Measurements from ENCODE around the gene ZMIZ1. TPM values are rescaled to one million over a fixed set of nuclear protein-coding genes. Genes with fewer than 3 reads are reported as not detected.

The ZMIZ1 gene
- total RNA-seq, 1 experiment from 2014 or later, result 23.5 TPM

- Mint-ChIP-seq H3K4me3 (ENCODE audit: low read depth, unreplicated experiment) (no peak overlapping the region), H3K9me3 (ENCODE audit: low read depth, unreplicated experiment) (no peaks in the 10 kb centered on the region), H3K27ac (ENCODE audit: unreplicated experiment) (no peak overlapping the region), H3K27me3 (ENCODE audit: unreplicated experiment) (no peaks in the 10 kb centered on the region), H3K36me3 (ENCODE audit: insufficient read depth, unreplicated experiment) (peaks cover 5% of the 10 kb centered on the region), H3K4me1 (ENCODE audit: low read depth, unreplicated experiment) (peaks cover 27% of the 10 kb centered on the region)
- no peak for DNase-seq
- no peak for TF ChIP-seq CTCF (IDR thresholded peaks at IDR 0.05; ENCODE audit: unreplicated experiment)
- intact Hi-C loops (cut with micrococcal nuclease; ENCODE audit: unreplicated experiment), result no loop called here
- CTCF ChIA-PET, result no interaction called here
- no TSS peak for BruUV-seq (replicated peaks)
Observed at GRCh38 chr10:79123547-79123963, 54.8 kb downstream of the ZMIZ1 start.

DNA sequence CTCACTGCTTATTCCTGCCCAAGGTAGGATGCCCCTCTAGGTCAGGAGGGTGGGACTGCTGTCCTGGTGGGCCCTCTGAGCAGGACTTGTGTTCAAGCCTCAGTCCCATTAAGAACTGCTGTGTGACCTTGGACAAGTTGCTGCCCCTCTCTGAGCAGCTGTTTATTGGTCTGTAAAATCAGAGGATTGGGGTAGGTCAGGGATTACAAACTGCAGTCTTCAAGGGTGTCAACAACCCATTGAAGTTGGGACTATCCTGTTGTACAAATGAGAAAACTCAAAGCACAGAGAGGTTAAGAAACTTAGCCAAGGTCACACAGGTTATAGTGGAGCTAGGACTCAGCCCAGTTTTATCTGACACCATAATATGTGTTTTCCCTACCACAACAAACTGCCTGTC is 55.3 kb downstream of the ZMIZ1 start:
- DNase-seq, result no peak
- Mint-ChIP-seq H3K4me3 (ENCODE audit: low read depth, unreplicated experiment) (no peak overlapping the region), H3K27me3 (ENCODE audit: unreplicated experiment) (no peaks in the 10 kb centered on the region), H3K4me1 (ENCODE audit: low read depth, unreplicated experiment) (peaks cover 32% of the 10 kb centered on the region), H3K27ac (ENCODE audit: unreplicated experiment) (no peak overlapping the region), H3K36me3 (ENCODE audit: insufficient read depth, unreplicated experiment) (peaks cover 5% of the 10 kb centered on the region), H3K9me3 (ENCODE audit: low read depth, unreplicated experiment) (no peaks in the 10 kb centered on the region)
- no TSS peak for BruUV-seq (replicated peaks)
- CTCF ChIA-PET, result no interaction called here
- TF ChIP-seq CTCF (IDR thresholded peaks at IDR 0.05; ENCODE audit: unreplicated experiment), result no peak
- intact Hi-C loops (cut with micrococcal nuclease; ENCODE audit: unreplicated experiment), result no loop called here

DNA sequence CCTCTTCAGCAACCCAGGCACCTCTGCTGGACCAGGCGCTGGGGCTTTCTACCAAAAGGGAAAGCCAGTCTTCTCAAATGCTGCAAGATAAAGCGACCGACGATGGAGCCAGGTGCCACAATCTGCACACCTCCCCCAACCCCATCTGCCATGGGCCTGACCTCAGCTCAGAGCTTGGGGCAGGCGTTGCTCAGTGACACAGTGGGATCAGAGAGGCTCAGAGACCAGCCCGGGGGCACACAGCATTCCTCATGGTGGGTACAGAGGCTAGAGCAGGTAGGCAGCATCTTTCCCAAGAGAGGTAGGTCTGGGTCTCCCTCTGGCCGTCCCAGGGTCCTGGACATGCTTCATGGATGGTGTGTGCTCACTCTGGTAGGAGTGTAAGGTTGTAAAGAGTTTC is 56.3 kb downstream of the ZMIZ1 start:
- CTCF ChIA-PET, result no interaction called here
- H3K4me3 Mint-ChIP-seq (ENCODE audit: low read depth, unreplicated experiment), result no peak overlapping the region

DNA sequence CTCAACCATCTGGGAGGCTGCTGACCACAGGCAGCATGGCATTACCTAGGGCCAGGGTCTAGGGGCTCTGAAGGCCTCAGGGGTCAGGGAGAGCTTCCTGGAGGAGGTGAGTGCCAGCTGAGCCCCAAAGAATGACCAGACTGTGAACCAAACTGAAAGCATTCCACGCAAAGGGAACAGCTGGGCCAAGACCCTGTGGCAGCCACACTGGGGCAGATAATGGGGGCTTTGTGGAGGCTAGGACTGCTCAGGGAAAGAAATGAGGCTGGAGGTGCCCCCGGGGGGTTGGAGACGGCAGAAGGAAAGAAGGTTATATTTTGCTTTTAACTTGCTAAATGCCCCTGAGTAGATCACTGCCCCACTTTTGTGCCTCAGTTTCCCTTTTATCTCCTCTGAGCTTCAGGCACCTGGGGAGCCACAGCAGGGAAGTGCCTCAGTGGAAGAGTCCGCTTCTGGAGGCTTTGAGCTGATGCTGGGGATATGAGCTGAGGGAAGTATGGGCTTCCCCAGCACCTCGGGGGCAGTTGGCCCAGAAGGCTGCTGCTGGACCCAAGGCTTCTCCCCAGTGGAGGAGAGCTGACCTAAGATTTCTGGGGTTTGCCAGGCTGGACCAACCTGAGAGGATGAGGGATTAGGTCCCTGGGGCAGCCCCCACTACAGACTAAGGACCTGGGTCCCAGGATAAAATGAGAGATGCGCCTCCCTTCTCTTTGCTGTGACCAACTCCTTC is 57.8 kb downstream of the ZMIZ1 start:
- no peak for DNase-seq
- no TSS peak for BruUV-seq (replicated peaks)
- intact Hi-C loops (cut with micrococcal nuclease; ENCODE audit: unreplicated experiment), result loop anchor here (2.0 to 5.0 kb wide), 2 partner anchors 44 to 56 kb away; no protein-coding TSS in a partner anchor
- Mint-ChIP-seq H3K4me3 (ENCODE audit: low read depth, unreplicated experiment) (peak overlapping the region; percentile 29), H3K4me1 (ENCODE audit: low read depth, unreplicated experiment) (peaks cover 42% of the 10 kb centered on the region), H3K9me3 (ENCODE audit: low read depth, unreplicated experiment) (no peaks in the 10 kb centered on the region), H3K27ac (ENCODE audit: unreplicated experiment) (peak overlapping the region; percentile 10), H3K27me3 (ENCODE audit: unreplicated experiment) (no peaks in the 10 kb centered on the region), H3K36me3 (ENCODE audit: insufficient read depth, unreplicated experiment) (peaks cover 5% of the 10 kb centered on the region)
- TF ChIP-seq CTCF (IDR thresholded peaks at IDR 0.05; ENCODE audit: unreplicated experiment), result no peak
- CTCF ChIA-PET, result interaction anchor here (0.6 to 1.6 kb wide), 6 partner anchors 15 to 612 kb away, joined by 3 to 6 read pairs (median 4); no protein-coding TSS in a partner anchor

More for the DNA sequence above, 56.3 kb downstream of the ZMIZ1 start:
- H3K27ac Mint-ChIP-seq (ENCODE audit: unreplicated experiment), result no peak overlapping the region
- no TSS peak for BruUV-seq (replicated peaks)
- H3K27me3 Mint-ChIP-seq (ENCODE audit: unreplicated experiment), result no peaks in the 10 kb centered on the region
- no peak for TF ChIP-seq CTCF (IDR thresholded peaks at IDR 0.05; ENCODE audit: unreplicated experiment)
- H3K4me1 Mint-ChIP-seq (ENCODE audit: low read depth, unreplicated experiment), result peaks cover 42% of the 10 kb centered on the region
- intact Hi-C loops (cut with micrococcal nuclease; ENCODE audit: unreplicated experiment), result loop anchor here (5.0 kb wide), 1 partner anchor 43 kb away; no protein-coding TSS in a partner anchor
- peaks cover 5% of the 10 kb centered on the region for H3K36me3 Mint-ChIP-seq (ENCODE audit: insufficient read depth, unreplicated experiment)
- DNase-seq, result no peak
- H3K9me3 Mint-ChIP-seq (ENCODE audit: low read depth, unreplicated experiment), result no peaks in the 10 kb centered on the region

Measured in Calu3 (cell line).